A673 (cell line): ENCODE results near the gene AP2A1. TPM values are rescaled to one million over a fixed set of nuclear protein-coding genes. Genes with fewer than 3 reads are reported as not detected.

ENCODE experiments used
- BruUV-seq: library from RNA; stranded (reverse); fragments of 400-500 nt; replicated peaks from 2 replicates; lab custom pipeline; 2021; lab: Mats Ljungman, UMichigan
- CTCF ChIA-PET: fragments of 300-600 bp; sonication (Branson Sonifier 250); formaldehyde crosslinking; loops from one replicate; lab custom pipeline; 2022; ENCODE audit warnings: antibody characterized with exemption; lab: Charles Lee
- POLR2A ChIA-PET: fragments of 300-600 bp; sonication (Branson Sonifier 250); formaldehyde crosslinking; loops from one replicate; lab custom pipeline; 2022; ENCODE audit warnings: antibody characterized with exemption; ENCODE audit not compliant: low non-redundant PET; lab: Charles Lee
- DNase-seq: peaks from one replicate; pipeline ENCODE4 v3.0.0-alpha.2; 2015; ENCODE audit warnings: low spot score
- H3K27ac ChIP-seq: fragments of 200-600 bp; sonication (generic); 2 replicates; pipeline ENCODE4 v1.5.1; 2016; ENCODE audit warnings: mixed run types, low read depth, mild to moderate bottlenecking, mixed read lengths, antibody characterized with exemption, low read length; ENCODE audit not compliant: poor library complexity, severe bottlenecking
- H3K27me3 ChIP-seq: fragments of 200-600 bp; sonication (generic); replicated peaks from 2 replicates; pipeline ENCODE4 v1.6.1; 2017; ENCODE audit warnings: mixed run types, low read depth, mild to moderate bottlenecking, mixed read lengths, antibody characterized with exemption, low read length; ENCODE audit not compliant: insufficient read depth, poor library complexity
- H3K36me3 ChIP-seq: fragments of 200-600 bp; sonication (generic); 2 replicates; pipeline ENCODE4 v1.6.1; 2016; ENCODE audit warnings: mixed run types, mild to moderate bottlenecking, mixed read lengths, antibody characterized with exemption, low read length; ENCODE audit not compliant: insufficient read depth, poor library complexity, severe bottlenecking
- H3K4me1 ChIP-seq: fragments of 200-600 bp; sonication (generic); 2 replicates; pipeline ENCODE4 v1.6.1; 2017; ENCODE audit warnings: mixed run types, mild to moderate bottlenecking, mixed read lengths, antibody characterized with exemption, low read length; ENCODE audit not compliant: insufficient read depth, poor library complexity, severe bottlenecking
- H3K4me3 ChIP-seq: fragments of 200-600 bp; sonication (generic); 2 replicates; pipeline ENCODE4 v1.5.1; 2016; ENCODE audit warnings: low read depth, mixed run types, mild to moderate bottlenecking, mixed read lengths, low read length; ENCODE audit not compliant: poor library complexity, severe bottlenecking
- H3K9me3 ChIP-seq: fragments of 200-600 bp; sonication (generic); 2 replicates; pipeline ENCODE4 v1.6.1; 2016; ENCODE audit warnings: mixed run types, low read depth, mild to moderate bottlenecking, mixed read lengths, antibody characterized with exemption, low read length; ENCODE audit not compliant: poor library complexity, severe bottlenecking
- EZH2 ChIP-seq: fragments of 200-600 bp; sonication (generic); IDR thresholded peaks from 2 replicates; pipeline ENCODE4 v1.6.1; 2017; ENCODE audit warnings: borderline replicate concordance, low read depth, mild to moderate bottlenecking, mixed read lengths, antibody characterized with exemption, low read length; ENCODE audit not compliant: poor library complexity, severe bottlenecking
- intact Hi-C: fragments of 100-400 bp; cut with micrococcal nuclease; formaldehyde crosslinking; loops from one replicate; pipeline ENCODE4 v1.10.0; 2022; ENCODE audit not compliant: unreplicated experiment
- total RNA-seq: library from RNA; stranded (reverse); gene quantifications from 2 replicates; pipeline ENCODE4 v1.2.3, GENCODE V29; 2021
- TF ChIP-seq, protein P1 (sequence below): fragments of 300-800, 200-600 bp; sonication (generic); conservative IDR thresholded peaks from 2 replicates; pipeline ENCODE4 v1.5.1; 2017; ENCODE audit warnings: low read depth, mild to moderate bottlenecking, antibody characterized with exemption, low read length, moderate library complexity, mixed read lengths

The AP2A1 gene
- total RNA-seq, 1 experiment from 2014 or later: 80.1 TPM

DNA sequence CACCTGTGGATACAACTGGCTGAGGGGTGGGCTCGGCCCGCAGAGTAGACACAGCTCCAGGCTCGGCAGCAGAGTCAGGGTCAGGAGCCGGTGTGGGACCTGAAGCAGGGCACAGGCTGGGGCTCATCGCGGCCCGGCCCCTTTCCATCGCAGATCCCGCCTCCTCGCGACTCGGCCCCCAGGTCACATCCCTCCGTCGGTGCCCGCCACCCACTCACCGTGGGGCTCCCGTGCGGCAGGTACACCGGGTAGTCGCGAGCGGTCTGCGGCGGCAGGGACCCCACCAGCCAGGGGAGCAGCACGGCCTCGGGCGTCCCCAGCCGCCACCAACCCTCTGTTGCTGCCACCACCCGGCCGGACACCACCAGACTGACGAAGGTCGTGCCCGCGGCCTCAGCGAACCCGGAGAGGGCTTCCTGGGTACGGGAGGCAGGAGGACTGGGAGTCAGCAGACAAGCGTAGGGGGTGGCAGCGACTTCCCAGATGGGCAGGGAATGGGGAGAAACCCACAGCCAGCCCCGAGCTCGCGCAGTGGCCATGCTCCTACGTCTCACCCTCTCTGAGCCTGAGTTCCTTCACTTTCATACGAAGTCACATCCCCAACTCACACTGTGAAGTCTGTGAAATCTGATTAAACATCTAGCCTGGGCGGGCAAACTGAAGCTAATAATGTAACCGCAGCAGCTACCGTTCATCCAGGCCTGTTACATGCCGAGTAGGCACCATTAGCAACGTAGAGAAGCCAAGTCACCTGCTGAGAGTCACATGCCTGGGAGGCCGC lies 42.5 kb downstream of the AP2A1 start:
- H3K9me3 ChIP-seq: no peaks in the 10 kb centered on the region
- no TSS peak for BruUV-seq
- TF ChIP-seq, protein P1, sequence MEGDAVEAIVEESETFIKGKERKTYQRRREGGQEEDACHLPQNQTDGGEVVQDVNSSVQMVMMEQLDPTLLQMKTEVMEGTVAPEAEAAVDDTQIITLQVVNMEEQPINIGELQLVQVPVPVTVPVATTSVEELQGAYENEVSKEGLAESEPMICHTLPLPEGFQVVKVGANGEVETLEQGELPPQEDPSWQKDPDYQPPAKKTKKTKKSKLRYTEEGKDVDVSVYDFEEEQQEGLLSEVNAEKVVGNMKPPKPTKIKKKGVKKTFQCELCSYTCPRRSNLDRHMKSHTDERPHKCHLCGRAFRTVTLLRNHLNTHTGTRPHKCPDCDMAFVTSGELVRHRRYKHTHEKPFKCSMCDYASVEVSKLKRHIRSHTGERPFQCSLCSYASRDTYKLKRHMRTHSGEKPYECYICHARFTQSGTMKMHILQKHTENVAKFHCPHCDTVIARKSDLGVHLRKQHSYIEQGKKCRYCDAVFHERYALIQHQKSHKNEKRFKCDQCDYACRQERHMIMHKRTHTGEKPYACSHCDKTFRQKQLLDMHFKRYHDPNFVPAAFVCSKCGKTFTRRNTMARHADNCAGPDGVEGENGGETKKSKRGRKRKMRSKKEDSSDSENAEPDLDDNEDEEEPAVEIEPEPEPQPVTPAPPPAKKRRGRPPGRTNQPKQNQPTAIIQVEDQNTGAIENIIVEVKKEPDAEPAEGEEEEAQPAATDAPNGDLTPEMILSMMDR: no peak
- no peak for TF ChIP-seq EZH2
- H3K4me3 ChIP-seq: peak overlapping the region; percentile 52
- ChIA-PET POLR2A (no interaction called here), CTCF (no interaction called here)
- intact Hi-C loops: no loop called here
- peaks cover 20% of the 10 kb centered on the region for H3K4me1 ChIP-seq
- no peaks in the 10 kb centered on the region for H3K27me3 ChIP-seq
- DNase-seq: peak; percentile 61
- H3K36me3 ChIP-seq: peaks cover 10% of the 10 kb centered on the region
- peak overlapping the region; percentile 77 for H3K27ac ChIP-seq

DNA sequence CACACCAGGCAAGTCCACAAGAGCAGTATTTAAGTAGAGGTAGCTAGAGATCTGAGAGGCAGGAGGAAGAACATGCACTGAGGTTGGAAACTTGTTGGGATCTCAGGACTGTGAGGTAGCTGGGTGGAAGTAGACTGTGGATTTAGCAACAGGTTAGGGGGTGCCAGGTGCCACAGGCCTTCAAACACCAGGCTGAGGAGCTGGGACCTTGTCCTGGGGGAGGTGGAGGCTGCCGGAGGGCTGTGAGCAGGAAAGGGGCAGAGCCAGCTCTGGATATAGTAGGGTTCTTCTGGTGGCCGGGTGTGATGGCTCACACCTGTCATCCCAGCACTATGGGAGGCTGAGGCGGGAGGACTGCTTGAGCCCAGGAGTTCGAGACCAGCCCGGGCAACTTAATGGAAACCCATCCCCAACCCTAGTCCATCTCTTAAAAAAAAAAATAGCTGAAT lies 43.2 kb downstream of the AP2A1 start:
- H3K4me1 ChIP-seq: peaks cover 20% of the 10 kb centered on the region
- H3K9me3 ChIP-seq: no peaks in the 10 kb centered on the region
- TF ChIP-seq, protein P1: no peak
- no peak for TF ChIP-seq EZH2
- no peak for DNase-seq
- H3K4me3 ChIP-seq: peak overlapping the region; percentile 52
- H3K27me3 ChIP-seq: no peaks in the 10 kb centered on the region
- intact Hi-C loops: loop anchor here (5.0 kb wide), 1 partner anchor 218 kb away; the partner anchor contains the start of gene PRR12
- CTCF ChIA-PET: no interaction called here
- H3K27ac ChIP-seq: peak overlapping the region; percentile 77
- POLR2A ChIA-PET: interaction anchor here (0.5 kb wide), 1 partner anchor 45 kb away, joined by 8 read pairs; no protein-coding TSS in a partner anchor
- TSS peak; percentile 4 for BruUV-seq
- peaks cover 10% of the 10 kb centered on the region for H3K36me3 ChIP-seq

DNA sequence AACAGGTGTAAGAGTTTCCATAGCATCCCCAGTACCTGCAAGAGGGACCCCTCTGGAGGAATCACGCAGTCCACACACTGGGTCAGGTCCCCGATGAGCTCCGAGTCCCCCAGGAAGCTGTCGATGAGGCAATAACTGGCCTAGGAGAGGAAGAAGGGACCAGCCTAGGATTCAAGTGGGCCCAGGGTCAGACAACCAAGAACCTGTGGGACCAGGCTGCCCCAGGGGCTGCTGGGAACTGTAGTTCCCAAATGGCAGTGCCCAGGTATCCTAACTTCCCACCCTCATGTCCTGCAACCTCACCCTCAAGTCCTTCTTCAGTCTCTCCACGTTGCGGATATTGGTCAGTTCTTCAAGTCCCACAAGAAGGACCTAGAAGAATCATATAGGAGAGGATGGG lies 44.5 kb downstream of the AP2A1 start:
- Histone ChIP-seq H3K4me1 (peaks cover 20% of the 10 kb centered on the region), H3K36me3 (peaks cover 9% of the 10 kb centered on the region), H3K27me3 (no peaks in the 10 kb centered on the region), H3K9me3 (no peaks in the 10 kb centered on the region), H3K27ac (no peak overlapping the region), H3K4me3 (no peak overlapping the region)
- intact Hi-C loops: loop anchor here (5.0 kb wide), 1 partner anchor 219 kb away; the partner anchor contains the start of gene PRR12
- no TSS peak for BruUV-seq
- ChIA-PET POLR2A (no interaction called here), CTCF (no interaction called here)
- TF ChIP-seq EZH2: no peak
- TF ChIP-seq, protein P1: no peak
- DNase-seq: no peak
